Neural cell (in vitro differentiated cells): ENCODE results near the gene ASIC2. TPM values are rescaled to one million over a fixed set of nuclear protein-coding genes. Genes with fewer than 3 reads are reported as not detected.

Source experiments
- H2AFZ ChIP-seq: fragments of 200-600, 300-800 bp; sonication (generic), shearing (Covaris generic); 2 replicates; pipeline ENCODE4 v1.6.0; 2014; ENCODE audit warnings: low read depth, mild to moderate bottlenecking, antibody characterized with exemption, low read length, moderate library complexity
- H3F3A ChIP-seq: fragments of 200-600 bp; shearing (Covaris generic); 2 replicates; pipeline ENCODE4 v1.6.1; 2016; ENCODE audit warnings: mild to moderate bottlenecking, moderate library complexity, mixed read lengths, antibody characterized with exemption, low read length; ENCODE audit not compliant: insufficient read depth, poor library complexity, severe bottlenecking
- H3K27ac ChIP-seq: fragments of 200-600, 300-800 bp; sonication (generic), shearing (Covaris generic); 2 replicates; pipeline ENCODE4 v1.5.1; 2014; ENCODE audit warnings: mild to moderate bottlenecking, low read length, moderate library complexity
- H3K27me3 ChIP-seq: fragments of 300-800, 200-600 bp; sonication (generic), shearing (Covaris generic); 2 replicates; pipeline ENCODE4 v1.6.0; 2014; ENCODE audit warnings: mild to moderate bottlenecking, low read depth, low read length, moderate library complexity; ENCODE audit not compliant: insufficient read depth
- H3K36me3 ChIP-seq: fragments of 300-800, 200-600 bp; sonication (generic), shearing (Covaris generic); 2 replicates; pipeline ENCODE4 v1.5.1; 2014; ENCODE audit warnings: mild to moderate bottlenecking, antibody characterized with exemption, low read length, moderate library complexity; ENCODE audit not compliant: insufficient read depth
- H3K4me2 ChIP-seq: fragments of 300-800, 200-600 bp; sonication (generic), shearing (Covaris generic); 2 replicates; pipeline ENCODE4 v1.6.0; 2014; ENCODE audit warnings: mild to moderate bottlenecking, low read length
- H3K4me3 ChIP-seq: fragments of 300-800, 200-600 bp; sonication (generic), shearing (Covaris generic); 2 replicates; pipeline ENCODE4 v1.5.1; 2014; ENCODE audit warnings: mild to moderate bottlenecking, low read length, moderate library complexity
- H3K79me2 ChIP-seq: fragments of 200-600 bp; shearing (Covaris generic); replicated peaks from 2 replicates; pipeline ENCODE4 v1.6.0; 2014; ENCODE audit warnings: mild to moderate bottlenecking, low read length, moderate library complexity; ENCODE audit not compliant: insufficient read depth
- H3K9ac ChIP-seq: fragments of 300-800, 200-600 bp; sonication (generic), shearing (Covaris generic); 2 replicates; pipeline ENCODE4 v1.6.1; 2016; ENCODE audit warnings: mild to moderate bottlenecking, low read length, mixed read lengths
- H3K9me2 ChIP-seq: fragments of 200-600 bp; shearing (Covaris generic); 2 replicates; pipeline ENCODE4 v1.6.1; 2016; ENCODE audit warnings: mild to moderate bottlenecking, low read length, mixed read lengths; ENCODE audit not compliant: insufficient read depth
- H3K9me3 ChIP-seq: fragments of 200-600, 300-800 bp; sonication (generic), shearing (Covaris generic); 2 replicates; pipeline ENCODE4 v1.6.1; 2016; ENCODE audit warnings: mild to moderate bottlenecking, mixed run types, low read length, moderate library complexity, mixed read lengths
- H4K20me1 ChIP-seq: fragments of 200-600 bp; shearing (Covaris generic); 2 replicates; pipeline ENCODE4 v1.6.1; 2016; ENCODE audit warnings: mild to moderate bottlenecking, mixed run types; ENCODE audit not compliant: insufficient read depth
- EP300 ChIP-seq: fragments of 450-650 bp; conservative IDR thresholded peaks from 2 replicates; pipeline ENCODE4 v1.6.1; 2014; ENCODE audit warnings: antibody characterized with exemption, mild to moderate bottlenecking, moderate library complexity; ENCODE audit not compliant: poor library complexity, severe bottlenecking
- EZH2 ChIP-seq: fragments of 200-600, 300-800 bp; shearing (Covaris generic), sonication (generic); IDR thresholded peaks from 2 replicates; pipeline ENCODE4 v1.6.1; 2014; ENCODE audit warnings: antibody characterized with exemption, low read length, borderline replicate concordance, mild to moderate bottlenecking; ENCODE audit not compliant: insufficient read depth, poor library complexity, severe bottlenecking
- POLR2AphosphoS5 ChIP-seq: IDR thresholded peaks from 2 replicates; pipeline ENCODE4 v1.6.1; 2012
- RAD21 ChIP-seq: fragments of 450-650 bp; conservative IDR thresholded peaks from 2 replicates; pipeline ENCODE4 v1.6.1; 2014; ENCODE audit warnings: antibody characterized with exemption, mild to moderate bottlenecking, moderate library complexity
- REST ChIP-seq: IDR thresholded peaks from 2 replicates; pipeline ENCODE4 v1.6.1; 2012; ENCODE audit warnings: borderline replicate concordance
- SMC3 ChIP-seq: fragments of 450-650 bp; conservative IDR thresholded peaks from 2 replicates; pipeline ENCODE4 v1.6.1; 2014; ENCODE audit warnings: antibody characterized with exemption, mild to moderate bottlenecking, moderate library complexity; ENCODE audit not compliant: poor library complexity
- TAF1 ChIP-seq: IDR thresholded peaks from 2 replicates; pipeline ENCODE4 v1.6.1; 2012; ENCODE audit warnings: low read depth
- polyA plus RNA-seq: library from polyadenylated mRNA; depleted of rRNA; stranded (reverse); fragments of >200 nt; gene quantifications from 2 replicates; pipeline ENCODE4 v1.2.3, GENCODE V29; 2014
- TF ChIP-seq, protein P1 (sequence below): fragments of 450-650 bp; IDR thresholded peaks from 2 replicates; pipeline ENCODE4 v1.5.1; 2014; ENCODE audit warnings: antibody characterized with exemption, mild to moderate bottlenecking, moderate library complexity; ENCODE audit not compliant: poor library complexity, severe bottlenecking

Gene ASIC2
- polyA plus RNA-seq, 1 donor from 2014 or later: 2.4 TPM

GRCh38 chr17:33178681-33179080, 114.4 kb downstream of the ASIC2 start:
- H2AFZ ChIP-seq: no peak overlapping the region
- no peaks in the 10 kb centered on the region for H3K36me3 ChIP-seq
- H3F3A ChIP-seq: no peaks in the 10 kb centered on the region
- H4K20me1 ChIP-seq: no peaks in the 10 kb centered on the region
- no peaks in the 10 kb centered on the region for H3K9me2 ChIP-seq
- no peaks in the 10 kb centered on the region for H3K27me3 ChIP-seq
- no peak overlapping the region for H3K27ac ChIP-seq
- no peak overlapping the region for H3K9ac ChIP-seq
- no peak overlapping the region for H3K4me3 ChIP-seq
- no peak for TF ChIP-seq SMC3
- no peak for TF ChIP-seq RAD21
- no peak for TF ChIP-seq TAF1
- TF ChIP-seq POLR2AphosphoS5: no peak
- no peaks in the 10 kb centered on the region for H3K79me2 ChIP-seq
- no peaks in the 10 kb centered on the region for H3K9me3 ChIP-seq
- no peak overlapping the region for H3K4me2 ChIP-seq

DNA sequence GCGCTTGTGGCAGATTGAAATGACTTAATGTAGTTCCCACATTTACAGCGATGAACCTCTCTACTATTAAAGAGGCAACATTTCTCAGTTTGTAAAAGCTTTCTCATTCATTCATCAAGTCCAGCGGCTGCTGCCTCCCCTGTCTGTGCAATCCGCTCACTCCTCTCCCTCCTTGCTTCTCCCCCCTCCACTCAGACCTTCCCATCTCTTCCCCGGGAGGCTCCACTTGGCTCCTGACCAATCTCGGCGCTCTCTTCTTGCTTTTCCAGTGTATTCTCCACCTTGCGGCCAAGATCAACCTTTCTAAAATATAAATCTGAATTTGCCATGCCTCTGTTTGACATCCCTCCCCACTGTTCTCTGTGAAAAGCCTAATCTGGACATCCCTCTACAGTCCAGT, 117.5 kb downstream of the ASIC2 start:
- Histone ChIP-seq H3K4me2 (no peak overlapping the region), H3K79me2 (no peaks in the 10 kb centered on the region)
- no peak for TF ChIP-seq SMC3
- no peak for TF ChIP-seq POLR2AphosphoS5
- peak; percentile 26 for TF ChIP-seq REST

DNA sequence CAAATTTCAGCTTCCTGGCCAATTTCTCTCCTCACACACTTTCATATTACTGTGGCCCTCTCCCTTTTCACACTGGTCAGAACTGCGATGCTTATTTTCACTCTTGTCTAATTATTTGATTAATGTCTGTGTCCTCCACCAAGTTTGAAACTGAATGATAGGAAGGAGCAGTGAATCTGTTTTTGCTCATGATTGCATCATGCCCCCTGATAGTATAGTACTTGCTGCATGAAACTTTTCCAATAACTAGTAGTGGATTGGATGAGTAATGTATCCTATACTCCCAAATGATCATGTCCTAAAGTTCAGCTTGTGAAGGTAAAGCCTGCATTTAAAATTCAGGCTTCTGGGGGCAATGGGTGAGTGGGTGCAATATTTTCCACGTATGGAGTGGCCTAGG, 121.2 kb downstream of the ASIC2 start:
- no peaks in the 10 kb centered on the region for H3K36me3 ChIP-seq
- no peaks in the 10 kb centered on the region for H3K27me3 ChIP-seq
- H3K79me2 ChIP-seq: no peaks in the 10 kb centered on the region
- H3K27ac ChIP-seq: no peak overlapping the region
- H3K9me2 ChIP-seq: no peaks in the 10 kb centered on the region
- no peaks in the 10 kb centered on the region for H3F3A ChIP-seq
- TF ChIP-seq TAF1 (no peak), POLR2AphosphoS5 (no peak), RAD21 (no peak), EZH2 (no peak), SMC3 (no peak), EP300 (no peak)
- TF ChIP-seq, protein P1, sequence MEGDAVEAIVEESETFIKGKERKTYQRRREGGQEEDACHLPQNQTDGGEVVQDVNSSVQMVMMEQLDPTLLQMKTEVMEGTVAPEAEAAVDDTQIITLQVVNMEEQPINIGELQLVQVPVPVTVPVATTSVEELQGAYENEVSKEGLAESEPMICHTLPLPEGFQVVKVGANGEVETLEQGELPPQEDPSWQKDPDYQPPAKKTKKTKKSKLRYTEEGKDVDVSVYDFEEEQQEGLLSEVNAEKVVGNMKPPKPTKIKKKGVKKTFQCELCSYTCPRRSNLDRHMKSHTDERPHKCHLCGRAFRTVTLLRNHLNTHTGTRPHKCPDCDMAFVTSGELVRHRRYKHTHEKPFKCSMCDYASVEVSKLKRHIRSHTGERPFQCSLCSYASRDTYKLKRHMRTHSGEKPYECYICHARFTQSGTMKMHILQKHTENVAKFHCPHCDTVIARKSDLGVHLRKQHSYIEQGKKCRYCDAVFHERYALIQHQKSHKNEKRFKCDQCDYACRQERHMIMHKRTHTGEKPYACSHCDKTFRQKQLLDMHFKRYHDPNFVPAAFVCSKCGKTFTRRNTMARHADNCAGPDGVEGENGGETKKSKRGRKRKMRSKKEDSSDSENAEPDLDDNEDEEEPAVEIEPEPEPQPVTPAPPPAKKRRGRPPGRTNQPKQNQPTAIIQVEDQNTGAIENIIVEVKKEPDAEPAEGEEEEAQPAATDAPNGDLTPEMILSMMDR: no peak
- no peak overlapping the region for H3K4me3 ChIP-seq
- no peaks in the 10 kb centered on the region for H4K20me1 ChIP-seq
- no peaks in the 10 kb centered on the region for H3K9me3 ChIP-seq
- H3K9ac ChIP-seq: no peak overlapping the region
- no peak overlapping the region for H3K4me2 ChIP-seq
- no peak overlapping the region for H2AFZ ChIP-seq

More for the DNA sequence above, 117.5 kb downstream of the ASIC2 start:
- Histone ChIP-seq H3K27me3 (no peaks in the 10 kb centered on the region), H3K9me3 (no peaks in the 10 kb centered on the region), H3K36me3 (no peaks in the 10 kb centered on the region), H3K27ac (no peak overlapping the region), H3F3A (no peaks in the 10 kb centered on the region), H3K9ac (no peak overlapping the region), H3K4me3 (no peak overlapping the region), H4K20me1 (no peaks in the 10 kb centered on the region), H2AFZ (no peak overlapping the region), H3K9me2 (no peaks in the 10 kb centered on the region)
